ENCODE measurements around the gene HMGN2.

DNA sequence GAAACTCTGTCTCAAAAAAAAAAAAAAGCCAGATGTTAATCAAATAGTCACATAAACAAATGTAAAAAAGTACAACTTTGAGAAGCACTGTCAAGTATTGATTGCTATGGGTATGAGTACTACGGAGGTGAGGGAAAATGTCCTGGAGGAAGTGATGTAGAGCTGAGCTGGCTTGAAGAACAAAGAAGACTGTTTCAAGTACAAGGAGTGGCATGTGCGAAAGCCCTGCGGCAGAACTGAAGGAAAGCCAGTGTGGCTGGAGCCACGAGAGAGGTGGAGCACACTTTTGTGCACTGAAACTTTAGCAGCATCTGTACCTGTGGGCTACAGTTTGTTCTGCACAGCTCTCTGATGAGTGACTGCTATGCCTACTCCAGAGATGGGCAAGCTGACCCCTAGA, 51.9 kb downstream of the HMGN2 start:
- TF ChIP-seq CTCF (IDR thresholded peaks at IDR 0.05) (no peak), POLR2A (IDR thresholded peaks at IDR 0.05) (no peak)
